GM10248 (cell line): ENCODE measurements around the gene RNF39.

Experiments used
- CTCF ChIA-PET: fragments of 300-600 bp; sonication (Branson Sonifier 250); formaldehyde crosslinking; extraction: SDS; loops from one replicate; lab custom pipeline; 2021; ENCODE audit warnings: antibody characterized with exemption; lab: Yijun Ruan, JAX
- POLR2A ChIA-PET: fragments of 350-650 bp; sonication (Branson Sonifier 250); formaldehyde crosslinking; extraction: SDS; loops from one replicate; lab custom pipeline; 2020; ENCODE audit warnings: antibody characterized with exemption; lab: Yijun Ruan, JAX
- DNase-seq: peaks from one replicate; pipeline ENCODE4 v3.0.0; 2012; ENCODE audit errors: extremely low spot score
- TF ChIP-seq, protein P1 (sequence below): IDR thresholded peaks from 2 replicates; pipeline ENCODE4 v1.5.1; 2012; ENCODE audit warnings: mild to moderate bottlenecking, low read depth; ENCODE audit errors: extremely low read depth, missing control alignments, control extremely low read depth

Gene RNF39

GRCh38 chr6:30102414-30102969 lies 26.9 kb upstream of the RNF39 start:
- no peak for DNase-seq
- POLR2A ChIA-PET: interaction anchor here (0.5 to 1.6 kb wide), 2 partner anchors 29 to 554 kb away, joined by 3 read pairs; no protein-coding TSS in a partner anchor
- CTCF ChIA-PET: interaction anchor here (0.6 to 8.6 kb wide), 39 partner anchors 10 to 350 kb away, joined by 3 to 313 read pairs (median 4); partner anchors contain the start of genes PPP1R11, TRIM31 and TRIM40
- TF ChIP-seq, protein P1, sequence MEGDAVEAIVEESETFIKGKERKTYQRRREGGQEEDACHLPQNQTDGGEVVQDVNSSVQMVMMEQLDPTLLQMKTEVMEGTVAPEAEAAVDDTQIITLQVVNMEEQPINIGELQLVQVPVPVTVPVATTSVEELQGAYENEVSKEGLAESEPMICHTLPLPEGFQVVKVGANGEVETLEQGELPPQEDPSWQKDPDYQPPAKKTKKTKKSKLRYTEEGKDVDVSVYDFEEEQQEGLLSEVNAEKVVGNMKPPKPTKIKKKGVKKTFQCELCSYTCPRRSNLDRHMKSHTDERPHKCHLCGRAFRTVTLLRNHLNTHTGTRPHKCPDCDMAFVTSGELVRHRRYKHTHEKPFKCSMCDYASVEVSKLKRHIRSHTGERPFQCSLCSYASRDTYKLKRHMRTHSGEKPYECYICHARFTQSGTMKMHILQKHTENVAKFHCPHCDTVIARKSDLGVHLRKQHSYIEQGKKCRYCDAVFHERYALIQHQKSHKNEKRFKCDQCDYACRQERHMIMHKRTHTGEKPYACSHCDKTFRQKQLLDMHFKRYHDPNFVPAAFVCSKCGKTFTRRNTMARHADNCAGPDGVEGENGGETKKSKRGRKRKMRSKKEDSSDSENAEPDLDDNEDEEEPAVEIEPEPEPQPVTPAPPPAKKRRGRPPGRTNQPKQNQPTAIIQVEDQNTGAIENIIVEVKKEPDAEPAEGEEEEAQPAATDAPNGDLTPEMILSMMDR: no peak

DNA sequence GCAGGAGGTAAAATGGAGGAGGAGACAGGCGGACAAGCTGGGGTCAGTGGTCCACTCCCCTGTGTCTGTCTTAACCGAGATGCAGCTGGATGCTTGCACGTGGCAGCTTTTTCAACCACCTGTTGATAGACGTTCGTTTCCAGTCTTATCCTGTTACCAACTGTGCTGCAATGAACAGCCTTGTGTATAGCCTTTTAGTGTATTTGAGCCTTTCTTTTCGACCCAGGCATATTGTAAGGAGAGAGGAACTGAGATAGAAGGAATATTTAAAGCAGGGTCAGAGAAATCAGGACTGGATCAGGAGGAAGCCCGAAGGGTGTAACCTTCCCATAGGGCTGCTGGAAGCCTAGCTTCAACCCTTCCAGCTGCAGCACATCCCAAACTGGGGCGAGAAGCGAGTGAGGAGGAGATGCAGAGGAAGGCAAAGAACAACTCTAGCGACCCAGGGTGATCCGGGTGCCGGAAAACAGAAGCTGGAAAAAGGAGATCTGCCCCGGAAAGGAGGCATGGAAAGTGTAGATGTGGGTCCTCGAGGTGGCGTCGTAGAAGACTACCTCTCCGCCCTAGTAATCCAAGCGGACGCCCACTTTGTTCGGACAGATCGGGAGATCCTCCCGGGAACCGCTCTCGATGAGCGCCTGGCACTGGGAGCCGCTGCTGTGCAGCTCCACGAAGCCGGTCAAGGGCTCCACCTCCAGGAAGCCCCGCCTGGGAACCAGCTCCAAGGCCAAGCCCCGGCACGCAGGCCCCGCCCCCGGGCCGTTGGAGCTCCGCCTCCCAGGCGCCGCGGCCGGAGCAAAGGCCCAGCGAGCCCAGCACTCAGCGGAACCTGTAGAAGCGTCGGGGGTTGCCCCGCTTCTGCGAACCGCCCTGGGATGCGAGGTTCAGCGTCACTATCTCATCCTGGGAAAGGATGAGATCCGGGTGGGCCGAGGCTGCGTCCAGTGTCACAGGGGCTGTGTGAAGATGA lies 26.2 kb upstream of the RNF39 start:
- CTCF ChIA-PET: interaction anchor here (0.6 to 8.6 kb wide), 23 partner anchors 10 to 452 kb away, joined by 3 to 313 read pairs (median 3); partner anchors contain the start of genes PPP1R11, TRIM31 and TRIM40
- TF ChIP-seq, protein P1: peak; percentile 16
- peak; percentile 85 for DNase-seq
- POLR2A ChIA-PET: interaction anchor here (0.5 to 1.6 kb wide), 2 partner anchors 29 to 555 kb away, joined by 3 read pairs; no protein-coding TSS in a partner anchor

- DNase-seq: peak; percentile 33
- POLR2A ChIA-PET: interaction anchor here (1.6 kb wide), 1 partner anchor 30 kb away, joined by 3 read pairs; no protein-coding TSS in a partner anchor
- TF ChIP-seq, protein P1: no peak
- CTCF ChIA-PET: interaction anchor here (0.9 to 8.6 kb wide), 11 partner anchors 10 to 451 kb away, joined by 3 to 313 read pairs (median 5); partner anchors contain the start of genes TRIM31 and TRIM40
Measured at GRCh38 chr6:30100585-30101443, 25.2 kb upstream of the RNF39 start.

DNA sequence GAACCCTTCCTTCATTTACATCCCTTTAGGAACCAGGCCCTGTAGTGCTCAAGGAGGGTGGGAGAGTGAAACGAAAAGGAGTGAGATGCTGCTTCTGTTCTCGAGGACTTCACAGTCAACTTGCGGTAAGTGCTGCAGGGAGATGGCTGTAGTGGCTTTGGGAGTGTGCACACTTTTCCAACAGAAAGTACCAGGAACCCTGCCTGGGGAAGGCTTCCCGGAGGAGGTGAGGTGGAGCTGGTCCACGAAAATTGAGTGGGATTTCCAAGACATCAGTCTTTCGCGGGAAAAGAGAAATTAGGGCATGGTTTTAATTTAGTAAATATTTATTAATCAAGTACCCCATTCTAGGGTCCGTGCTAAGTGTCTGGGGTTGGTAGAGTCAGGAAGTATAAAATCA lies 24.6 kb upstream of the RNF39 start:
- ChIA-PET POLR2A (no interaction called here), CTCF (interaction anchor here (4.4 kb wide), 1 partner anchor 31 kb away, joined by 19 read pairs; no protein-coding TSS in a partner anchor)
- TF ChIP-seq, protein P1: no peak
- DNase-seq: no peak

DNA sequence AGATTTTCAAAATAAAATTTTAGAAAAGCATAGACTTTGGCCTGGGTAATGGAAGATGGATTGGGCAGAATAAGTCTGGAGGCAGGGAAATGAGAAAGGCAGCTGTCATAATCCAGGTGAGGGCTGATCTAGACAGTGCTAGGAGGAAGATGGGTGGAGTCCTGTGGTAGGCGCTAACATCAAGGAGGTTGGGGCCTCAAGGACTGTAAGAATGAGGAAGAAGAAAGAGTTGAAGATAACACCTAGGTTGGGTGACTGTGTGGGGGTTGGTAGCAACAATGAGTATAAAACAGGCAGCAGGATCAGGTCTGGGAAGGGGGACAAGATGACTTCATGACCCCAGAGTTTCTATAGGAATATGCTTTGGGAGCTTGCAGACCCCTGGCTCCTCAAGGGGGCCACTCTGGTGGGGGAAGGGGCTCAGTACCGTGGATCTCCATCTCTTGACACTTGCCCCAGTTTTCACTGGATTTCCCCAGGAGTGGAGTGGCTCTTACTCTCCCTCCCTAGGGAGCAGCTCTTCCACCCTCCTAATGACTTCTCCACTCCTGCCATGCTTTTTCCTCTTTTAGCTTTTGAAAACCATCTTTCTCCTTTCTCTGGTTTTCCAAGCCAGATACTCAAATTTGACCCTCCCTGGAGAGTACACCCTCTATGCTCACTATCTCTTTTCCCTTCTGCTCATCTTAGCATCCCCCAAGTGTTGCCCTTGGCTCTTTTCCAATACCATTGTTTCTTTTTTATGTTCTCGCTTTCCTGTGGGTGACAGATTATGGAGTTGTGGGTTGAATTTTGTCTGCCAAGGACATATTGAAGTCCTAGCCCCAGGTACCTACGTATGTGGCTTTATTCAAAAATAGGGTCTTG lies 22.6 kb upstream of the RNF39 start:
- TF ChIP-seq, protein P1: no peak
- DNase-seq: peak; percentile 22
- CTCF ChIA-PET: interaction anchor here (0.9 to 4.4 kb wide), 2 partner anchors 33 to 37 kb away, joined by 3 to 19 read pairs; partner anchors contain the start of gene POLR1H
- POLR2A ChIA-PET: no interaction called here
